ENCODE data around the gene VPS51.

VPS51 gene

GRCh38 chr11:65087216-65087615, 8.8 kb upstream of the VPS51 start:
- ATAC-seq (no peak), DNase-seq (no peak)
- Mint-ChIP-seq H3K9me3 (no peaks in the 10 kb centered on the region), H3K27ac (no peak overlapping the region), H3K4me3 (no peak overlapping the region), H3K4me1 (peaks cover 33% of the 10 kb centered on the region), H3K27me3 (no peaks in the 10 kb centered on the region)

DNA sequence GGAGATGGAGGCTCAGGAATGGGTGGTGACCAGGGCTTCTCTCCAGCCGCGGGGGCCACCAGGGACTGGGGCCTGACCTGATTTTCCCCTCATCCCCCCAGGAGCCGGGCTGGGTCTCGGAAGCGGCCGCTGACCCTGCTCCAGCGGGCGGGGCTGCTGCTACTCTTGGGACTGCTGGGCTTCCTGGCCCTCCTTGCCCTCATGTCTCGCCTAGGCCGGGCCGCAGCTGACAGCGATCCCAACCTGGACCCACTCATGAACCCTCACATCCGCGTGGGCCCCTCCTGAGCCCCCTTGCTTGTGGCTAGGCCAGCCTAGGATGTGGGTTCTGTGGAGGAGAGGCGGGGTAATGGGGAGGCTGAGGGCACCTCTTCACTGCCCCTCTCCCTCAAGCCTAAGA, 8.2 kb upstream of the VPS51 start:
- ATAC-seq (no peak), DNase-seq (no peak)
- Mint-ChIP-seq H3K4me3 (no peak overlapping the region), H3K27ac (no peak overlapping the region), H3K9me3 (no peaks in the 10 kb centered on the region), H3K27me3 (no peaks in the 10 kb centered on the region), H3K4me1 (peaks cover 27% of the 10 kb centered on the region)

GRCh38 chr11:65089621-65090020, 6.4 kb upstream of the VPS51 start:
- Mint-ChIP-seq H3K27ac (no peak overlapping the region), H3K27me3 (no peaks in the 10 kb centered on the region), H3K9me3 (no peaks in the 10 kb centered on the region), H3K4me3 (no peak overlapping the region), H3K4me1 (peaks cover 13% of the 10 kb centered on the region)
- DNase-seq, result no peak
- ATAC-seq, result no peak

- H3K4me3 Mint-ChIP-seq, result no peak overlapping the region
- no peak for ATAC-seq
- no peak overlapping the region for H3K27ac Mint-ChIP-seq
- DNase-seq, result no peak
- peaks cover 5% of the 10 kb centered on the region for H3K4me1 Mint-ChIP-seq
- no peaks in the 10 kb centered on the region for H3K27me3 Mint-ChIP-seq
- H3K9me3 Mint-ChIP-seq, result no peaks in the 10 kb centered on the region
These were observed 5.4 kb upstream of the VPS51 start for GRCh38 chr11:65090628-65091027.

GRCh38 chr11:65095427-65095826, 587 bp upstream of the VPS51 start:
- DNase-seq, result no peak
- Mint-ChIP-seq H3K27me3 (no peaks in the 10 kb centered on the region), H3K9me3 (no peaks in the 10 kb centered on the region), H3K27ac (peak overlapping the region; percentile 98 to 99), H3K4me1 (peaks cover 23% of the 10 kb centered on the region), H3K4me3 (peak overlapping the region; percentile 93 to 95)
- ATAC-seq, result no peak

DNA sequence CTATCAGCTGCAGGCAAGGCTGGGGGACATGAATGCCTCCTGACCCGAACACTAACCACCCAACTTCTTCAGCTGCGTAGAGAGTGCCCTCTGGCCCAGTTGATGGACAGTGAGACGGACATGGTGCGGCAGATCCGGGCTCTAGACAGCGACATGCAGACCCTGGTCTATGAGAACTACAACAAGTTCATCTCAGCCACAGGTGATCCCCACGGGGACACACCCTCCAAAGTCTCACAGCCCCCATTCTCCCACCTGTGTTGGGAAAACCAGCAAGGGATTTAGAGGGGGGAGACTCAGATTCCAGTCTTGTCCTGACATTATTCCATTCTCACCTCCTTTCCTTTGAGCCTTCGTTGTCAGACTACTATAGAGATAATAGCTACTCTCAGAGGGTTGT, 912 bp downstream of the VPS51 start:
- Mint-ChIP-seq H3K27ac (peak overlapping the region in 1 of 2 donors; percentile 40), H3K9me3 (no peaks in the 10 kb centered on the region), H3K4me1 (peaks cover 23% of the 10 kb centered on the region), H3K27me3 (no peaks in the 10 kb centered on the region), H3K4me3 (peak overlapping the region; percentile 93 to 95)
- DNase-seq (no peak), ATAC-seq (no peak)

- H3K27me3 Mint-ChIP-seq, result no peaks in the 10 kb centered on the region
- ATAC-seq (no peak), DNase-seq (no peak)
- H3K4me3 Mint-ChIP-seq, result no peak overlapping the region
- H3K9me3 Mint-ChIP-seq, result no peaks in the 10 kb centered on the region
- H3K4me1 Mint-ChIP-seq, result peaks cover 44% of the 10 kb centered on the region
- no peak overlapping the region for H3K27ac Mint-ChIP-seq
These were observed 4.8 kb downstream of the VPS51 start for GRCh38 chr11:65100674-65101350.

DNA sequence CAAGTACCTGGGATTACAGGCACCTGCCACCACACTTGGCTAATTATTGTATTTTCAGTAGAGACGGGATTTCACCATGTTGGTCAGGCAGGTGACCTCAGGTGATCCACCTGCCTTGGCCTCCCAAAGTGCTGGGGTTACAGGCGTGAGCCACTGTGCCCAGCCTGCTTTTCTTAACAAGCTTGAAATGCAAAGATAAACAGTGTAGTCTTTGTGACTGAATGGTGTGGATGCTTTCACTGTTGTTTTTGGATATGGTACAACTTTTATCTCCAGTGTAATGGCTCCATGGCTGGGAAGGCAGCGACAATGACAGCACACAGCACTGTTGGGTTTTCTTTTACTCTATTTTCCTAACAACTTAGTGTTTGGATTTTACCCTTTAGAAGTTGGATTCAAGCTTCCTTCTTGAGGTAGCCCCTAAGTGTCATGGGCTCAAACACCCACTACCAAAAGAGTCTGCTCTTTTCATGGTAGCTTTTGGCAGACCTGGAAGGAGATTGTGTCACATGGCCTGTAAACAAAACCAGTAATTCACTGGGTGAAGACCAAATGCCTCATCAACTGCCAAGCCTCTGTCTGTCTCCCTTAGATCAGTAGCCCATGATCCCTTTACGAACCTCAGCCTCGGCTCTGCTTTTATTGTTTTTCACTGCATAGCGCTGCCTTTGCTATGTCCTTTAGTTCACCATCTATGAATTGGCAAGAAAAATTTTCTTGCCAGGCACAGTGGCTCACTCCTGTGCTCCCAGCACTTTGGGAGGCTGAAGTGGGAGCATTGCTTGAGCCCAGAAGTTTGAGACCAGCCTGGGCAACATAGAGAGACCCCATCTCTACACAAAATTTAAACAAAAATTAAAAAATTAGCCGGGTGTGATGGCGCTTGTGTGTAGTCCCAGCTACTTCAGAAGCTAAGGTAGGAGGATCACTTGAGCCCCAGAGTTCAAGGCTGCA, 6.4 kb downstream of the VPS51 start:
- H3K9me3 Mint-ChIP-seq, result no peaks in the 10 kb centered on the region
- no peak overlapping the region for H3K4me3 Mint-ChIP-seq
- H3K27me3 Mint-ChIP-seq, result no peaks in the 10 kb centered on the region
- H3K4me1 Mint-ChIP-seq, result peaks cover 39% of the 10 kb centered on the region
- no peak for ATAC-seq
- H3K27ac Mint-ChIP-seq, result peak overlapping the region in 1 of 2 donors; percentile 37
- DNase-seq, result no peak

GRCh38 chr11:65103476-65103875, 7.5 kb downstream of the VPS51 start:
- Mint-ChIP-seq H3K27me3 (no peaks in the 10 kb centered on the region), H3K4me3 (no peak overlapping the region), H3K9me3 (no peaks in the 10 kb centered on the region), H3K27ac (no peak overlapping the region), H3K4me1 (peaks cover 29% of the 10 kb centered on the region)
- ATAC-seq (no peak), DNase-seq (no peak)

DNA sequence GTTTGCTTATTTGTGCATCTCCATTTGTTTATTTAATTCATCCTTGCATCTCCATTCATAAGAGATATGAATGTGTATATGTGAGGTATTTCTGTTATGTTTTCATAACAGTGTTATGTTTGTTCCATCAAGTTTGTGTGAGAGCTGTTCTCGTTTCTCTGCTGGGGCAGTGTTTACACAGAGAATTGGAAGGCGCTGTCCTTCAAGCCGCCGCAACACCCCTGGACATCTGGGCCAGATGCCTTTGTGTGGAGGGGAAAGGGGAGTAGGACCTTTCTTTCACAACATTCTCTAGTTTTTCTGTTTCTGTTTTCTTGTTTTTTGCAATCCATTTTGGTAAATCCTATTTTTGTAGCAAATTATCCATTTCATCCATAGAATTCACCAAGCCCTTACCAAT, 8.6 kb downstream of the VPS51 start:
- Mint-ChIP-seq H3K4me1 (peaks cover 31% of the 10 kb centered on the region), H3K27ac (peak overlapping the region in 1 of 2 donors; percentile 71), H3K4me3 (no peak overlapping the region), H3K9me3 (no peaks in the 10 kb centered on the region), H3K27me3 (no peaks in the 10 kb centered on the region)
- ATAC-seq (no peak), DNase-seq (no peak)

GRCh38 chr11:65107078-65107477, 11.1 kb downstream of the VPS51 start:
- no peak overlapping the region for H3K4me3 Mint-ChIP-seq
- no peak for DNase-seq
- H3K27ac Mint-ChIP-seq, result no peak overlapping the region
- no peak for ATAC-seq
- no peaks in the 10 kb centered on the region for H3K27me3 Mint-ChIP-seq
- no peaks in the 10 kb centered on the region for H3K9me3 Mint-ChIP-seq
- peaks cover 56% of the 10 kb centered on the region for H3K4me1 Mint-ChIP-seq

DNA sequence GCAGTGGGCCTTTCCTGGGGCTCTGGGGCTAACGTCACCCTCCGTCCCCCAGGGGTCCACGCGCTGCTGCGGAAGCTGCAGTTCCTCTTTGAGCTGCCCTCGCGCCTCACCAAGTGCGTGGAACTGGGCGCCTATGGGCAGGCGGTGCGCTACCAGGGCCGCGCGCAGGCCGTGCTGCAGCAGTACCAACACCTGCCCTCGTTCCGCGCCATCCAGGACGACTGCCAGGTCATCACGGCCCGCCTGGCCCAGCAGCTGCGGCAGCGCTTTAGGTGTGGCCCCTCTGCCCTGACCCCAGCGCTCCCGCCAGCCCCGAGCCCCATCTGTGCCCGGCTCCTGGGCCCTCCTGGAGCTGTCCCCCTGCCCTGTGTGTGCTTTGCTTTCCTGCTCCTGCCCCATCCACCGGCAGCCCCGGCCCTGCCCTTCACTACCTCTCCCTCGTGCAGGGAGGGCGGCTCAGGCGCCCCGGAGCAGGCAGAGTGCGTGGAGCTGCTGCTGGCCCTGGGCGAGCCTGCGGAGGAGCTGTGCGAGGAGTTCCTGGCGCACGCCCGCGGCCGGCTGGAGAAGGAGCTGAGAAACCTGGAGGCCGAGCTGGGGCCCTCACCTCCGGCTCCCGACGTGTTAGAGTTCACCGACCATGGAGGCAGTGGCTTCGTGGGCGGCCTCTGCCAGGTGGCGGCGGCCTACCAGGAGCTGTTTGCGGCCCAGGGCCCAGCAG, 11.9 kb downstream of the VPS51 start:
- H3K27ac Mint-ChIP-seq, result no peak overlapping the region
- DNase-seq, result no peak
- H3K9me3 Mint-ChIP-seq, result no peaks in the 10 kb centered on the region
- H3K4me3 Mint-ChIP-seq, result no peak overlapping the region
- H3K4me1 Mint-ChIP-seq, result peaks cover 60% of the 10 kb centered on the region
- H3K27me3 Mint-ChIP-seq, result no peaks in the 10 kb centered on the region
- no peak for ATAC-seq

- Mint-ChIP-seq H3K4me1 (peaks cover 61% of the 10 kb centered on the region), H3K4me3 (no peak overlapping the region), H3K27me3 (no peaks in the 10 kb centered on the region), H3K9me3 (no peaks in the 10 kb centered on the region), H3K27ac (no peak overlapping the region)
- DNase-seq (no peak), ATAC-seq (no peak)
These were observed 12.6 kb downstream of the VPS51 start for GRCh38 chr11:65108469-65109123.

DNA sequence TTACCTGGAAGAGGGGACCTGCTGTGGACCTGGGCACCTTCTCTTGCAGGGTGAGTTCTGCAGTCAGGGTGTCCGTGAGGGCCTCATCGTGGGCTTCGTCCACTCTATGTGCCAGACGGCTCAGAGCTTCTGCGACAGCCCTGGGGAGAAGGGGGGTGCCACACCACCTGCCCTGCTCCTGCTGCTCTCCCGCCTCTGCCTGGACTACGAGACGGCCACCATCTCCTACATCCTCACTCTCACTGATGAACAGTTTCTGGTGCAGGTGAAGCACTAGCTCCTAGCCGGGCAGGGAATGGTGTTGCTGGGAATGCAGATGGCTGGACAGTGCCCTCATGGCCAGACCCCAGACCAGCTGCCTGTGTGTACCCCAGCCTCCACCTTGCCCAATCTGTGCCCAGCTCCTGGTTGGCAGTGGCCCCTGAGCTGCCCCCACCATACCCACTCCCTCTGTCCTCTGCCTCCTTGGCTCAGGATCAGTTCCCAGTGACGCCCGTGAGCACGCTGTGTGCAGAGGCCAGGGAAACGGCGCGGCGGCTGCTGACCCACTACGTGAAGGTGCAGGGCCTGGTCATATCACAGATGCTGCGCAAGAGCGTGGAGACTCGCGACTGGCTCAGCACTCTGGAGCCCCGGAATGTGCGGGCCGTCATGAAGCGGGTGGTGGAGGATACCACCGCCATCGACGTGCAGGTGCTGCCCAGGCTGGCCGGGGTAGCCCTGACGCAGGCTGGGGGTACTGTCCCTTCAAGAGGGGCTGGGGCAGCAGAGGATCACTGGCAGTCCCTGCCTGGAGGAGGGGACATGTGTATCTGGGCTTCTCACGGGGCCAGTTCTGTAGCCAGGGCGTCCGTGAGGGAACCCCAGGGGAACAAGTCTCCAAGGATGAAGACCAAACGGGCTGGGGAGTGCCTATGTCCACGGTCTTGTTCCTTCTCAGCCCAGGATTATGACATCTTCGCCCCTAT, 13.5 kb downstream of the VPS51 start:
- H3K4me3 Mint-ChIP-seq, result no peak overlapping the region
- no peak overlapping the region for H3K27ac Mint-ChIP-seq
- peaks cover 64% of the 10 kb centered on the region for H3K4me1 Mint-ChIP-seq

More for the DNA sequence above, 13.5 kb downstream of the VPS51 start:
- ATAC-seq, result no peak
- no peaks in the 10 kb centered on the region for H3K9me3 Mint-ChIP-seq
- no peaks in the 10 kb centered on the region for H3K27me3 Mint-ChIP-seq
- DNase-seq, result no peak

All from stimulated activated naive CD8-positive, alpha-beta T cell treated with anti-CD3 and anti-CD28 coated beads, Interleukin-15, amount 100 ng/mL, for 72 hours (primary cell).